GM19193 (cell line): ENCODE measurements around the gene SIGLEC5.
A peak's percentile ranks its signal among the peaks of the same experiment; 100 is the strongest.

ENCODE experiments used
- POLR2A ChIP-seq: IDR thresholded peaks from 4 replicates; pipeline ENCODE4 v1.6.1; 2011; ENCODE audit not compliant: insufficient read depth, insufficient read length; ENCODE audit errors: extremely low read depth

Gene SIGLEC5

GRCh38 chr19:51572908-51573307 is 57.3 kb downstream of the SIGLEC5 start:
- TF ChIP-seq POLR2A: no peak

- no peak for TF ChIP-seq POLR2A
Measured at GRCh38 chr19:51572410-51572809, 57.8 kb downstream of the SIGLEC5 start.

DNA sequence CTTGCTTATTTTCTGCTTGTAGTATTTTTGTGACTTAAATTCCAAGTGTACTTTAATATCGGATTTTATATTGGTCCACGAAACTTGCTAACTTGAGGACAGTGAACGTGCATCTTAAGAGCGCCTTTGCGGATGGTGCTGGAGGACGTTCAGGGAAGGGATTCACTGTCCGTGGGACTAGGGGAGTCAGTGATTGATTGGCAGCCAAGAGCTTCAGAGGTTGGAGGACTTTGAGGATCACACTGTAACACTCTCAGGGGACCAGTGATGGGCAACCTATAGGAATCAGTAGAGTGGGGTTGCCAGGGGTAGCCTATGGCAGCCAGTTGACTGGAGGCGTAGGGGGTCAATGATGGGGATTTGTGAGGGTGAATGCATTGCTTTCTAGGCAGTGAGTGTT is 58.6 kb downstream of the SIGLEC5 start:
- TF ChIP-seq POLR2A: no peak

- peak; percentile 59 for TF ChIP-seq POLR2A
Measured at GRCh38 chr19:51570962-51571575, 59.1 kb downstream of the SIGLEC5 start, which contains the start of gene ZNF175. TSS of gene ZNF175 (plus strand) at chr19:51571283. CDS start at chr19:51573330, 2,047 bp downstream.

GRCh38 chr19:51568456-51568855 is 61.7 kb downstream of the SIGLEC5 start:
- no peak for TF ChIP-seq POLR2A

DNA sequence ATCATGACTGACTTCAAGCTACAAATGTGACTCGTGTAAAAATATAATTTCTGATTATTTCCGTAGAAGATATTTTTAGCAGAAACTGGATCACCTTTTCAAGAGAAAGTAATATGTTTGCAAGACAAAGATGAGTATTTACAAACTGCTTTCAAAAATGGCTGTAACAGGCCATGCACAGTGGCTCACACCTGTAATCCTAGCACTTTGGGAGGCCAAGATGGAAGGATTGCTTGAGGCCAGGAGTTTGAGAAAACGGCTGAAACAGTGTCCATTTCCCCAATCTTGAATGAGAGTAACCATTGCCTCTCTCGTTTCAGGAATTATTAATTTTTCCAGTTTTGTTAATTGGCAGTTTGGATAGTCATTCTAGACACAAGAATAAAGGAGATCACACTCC is 62.6 kb downstream of the SIGLEC5 start:
- TF ChIP-seq POLR2A: no peak

DNA sequence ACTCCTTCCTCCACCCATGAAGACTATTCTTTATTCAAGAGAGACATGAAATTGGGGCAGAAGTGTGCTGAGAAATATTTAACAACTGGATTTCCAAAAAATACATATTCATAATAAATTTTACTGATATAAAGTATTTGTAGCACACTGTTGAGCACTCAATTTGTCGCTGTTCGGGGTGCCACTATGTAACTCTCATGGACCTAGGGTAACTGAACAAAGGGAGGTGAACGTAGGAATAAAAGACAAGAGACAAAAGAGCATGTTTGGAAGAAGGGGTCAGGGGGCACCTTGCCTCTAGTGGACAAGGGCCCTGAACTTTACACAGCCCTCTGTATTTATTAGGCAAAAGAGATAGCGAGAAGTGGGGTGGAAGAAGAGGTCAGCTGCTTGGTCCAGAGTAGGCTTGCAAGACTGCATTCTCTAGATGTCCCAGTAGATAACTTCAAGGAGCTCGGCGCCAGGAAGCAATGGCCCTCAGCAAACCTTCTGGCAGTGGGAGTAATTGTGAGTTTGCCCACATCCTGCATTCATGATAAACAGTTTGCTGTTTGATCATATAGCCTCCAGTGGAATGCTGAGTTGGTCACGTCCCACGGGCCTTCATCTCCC is 63.6 kb downstream of the SIGLEC5 start:
- no peak for TF ChIP-seq POLR2A

GRCh38 chr19:51565583-51565982 is 64.6 kb downstream of the SIGLEC5 start:
- TF ChIP-seq POLR2A: no peak

DNA sequence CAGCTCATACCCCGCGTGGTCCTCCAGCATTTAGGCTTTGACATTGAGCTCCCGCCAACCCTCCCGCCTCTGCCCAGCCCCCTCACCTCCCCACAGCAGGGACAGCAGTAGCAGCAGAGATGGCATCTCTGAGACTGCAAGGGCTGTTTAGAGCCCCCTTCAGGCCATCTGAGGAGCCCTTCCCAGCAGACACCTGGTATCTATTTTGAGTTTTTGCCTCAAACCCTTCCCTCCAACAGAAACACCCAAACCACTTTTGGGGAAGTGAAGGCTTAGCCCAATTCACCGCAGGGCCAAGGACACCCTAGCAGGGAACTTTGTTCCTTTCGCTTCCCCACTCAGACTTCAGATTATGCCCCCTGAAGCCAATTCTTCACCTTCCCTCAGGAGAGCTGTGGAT is 65.4 kb downstream of the SIGLEC5 start:
- no peak for TF ChIP-seq POLR2A
